Middle frontal gyrus (tissue), 1 donor: ENCODE results near the gene ABCC4.

Experiments
- DNase-seq: peaks from one replicate; pipeline ENCODE4 v3.0.0-alpha.2; 2015; ENCODE audit warnings: low spot score; ENCODE audit errors: extremely low spot score

The ABCC4 gene

DNA sequence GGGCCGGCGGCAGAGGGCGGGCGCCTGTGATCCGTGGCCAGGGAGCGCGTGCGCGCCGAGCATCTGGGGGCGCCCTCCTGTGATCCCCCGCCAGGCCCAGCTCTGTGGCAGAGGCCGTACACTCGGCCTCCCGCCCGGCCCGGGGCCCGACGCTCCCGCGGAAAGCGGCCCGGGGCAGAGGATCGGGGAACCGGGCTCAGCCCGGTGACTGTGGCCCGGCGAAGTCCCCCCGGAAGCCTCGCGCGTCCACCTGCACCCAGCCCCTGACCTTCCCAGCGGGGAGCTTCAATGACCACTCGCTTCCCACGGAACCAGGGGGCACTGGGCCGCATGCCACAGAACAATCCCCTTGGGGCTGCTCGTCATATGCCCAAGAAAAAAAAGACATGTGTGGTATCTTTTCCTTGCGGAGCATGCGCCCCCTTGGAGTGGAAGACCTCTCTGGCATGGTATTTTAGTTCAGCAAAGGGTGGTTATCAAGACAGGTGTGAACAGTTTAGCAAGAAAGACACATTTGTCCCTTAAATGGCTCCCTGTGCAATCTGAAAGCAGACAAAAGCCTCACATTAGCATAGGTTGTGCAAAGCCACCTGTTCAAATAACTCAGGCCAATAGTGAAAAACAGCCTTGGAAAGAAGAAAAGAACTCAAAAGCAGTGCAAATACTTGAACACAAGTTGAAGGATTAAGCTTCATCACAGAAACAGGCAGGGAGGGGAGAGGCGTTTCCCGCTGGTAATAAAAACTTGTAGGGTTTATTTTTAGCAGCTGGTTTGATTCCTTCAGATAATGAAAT is 298.0 kb downstream of the ABCC4 start:
- no peak for DNase-seq

DNA sequence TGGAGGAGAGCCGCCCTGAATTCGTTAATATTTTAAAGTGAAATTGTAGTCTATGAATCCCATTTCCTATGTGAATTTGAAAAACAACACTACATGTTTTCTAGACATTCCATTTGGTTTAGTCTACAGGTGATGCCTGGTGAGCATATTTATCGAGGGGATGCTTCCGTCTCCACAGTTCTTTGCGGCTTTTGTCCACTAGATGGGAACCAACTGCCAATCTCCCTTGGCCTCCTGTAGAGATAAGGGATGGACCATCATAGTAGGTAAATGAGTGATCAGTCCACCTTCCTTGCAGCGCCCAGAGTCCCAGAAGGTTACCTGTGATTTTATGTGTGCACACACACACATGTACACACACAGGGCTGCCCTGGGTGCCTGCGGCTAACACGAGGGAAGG is 299.1 kb downstream of the ABCC4 start:
- DNase-seq, result no peak

DNA sequence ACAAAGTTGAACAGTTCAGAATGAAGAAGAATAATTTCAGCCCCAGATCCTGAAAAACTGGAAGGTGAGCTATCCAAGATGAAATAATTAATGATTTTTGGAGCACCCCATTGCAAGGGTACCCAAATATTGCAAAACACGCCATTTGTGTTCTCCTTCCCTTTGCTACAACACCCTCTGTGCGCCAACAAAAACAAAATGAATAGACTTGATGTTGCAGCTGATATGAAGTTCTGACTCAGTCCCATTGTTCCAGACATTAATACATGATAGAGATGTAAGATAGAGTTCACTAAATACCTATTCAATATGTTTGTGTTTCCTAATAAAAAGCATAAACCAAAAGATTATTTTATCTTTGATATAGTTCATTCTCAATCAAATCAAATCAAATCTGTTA is 301.4 kb downstream of the ABCC4 start:
- DNase-seq, result no peak

DNA sequence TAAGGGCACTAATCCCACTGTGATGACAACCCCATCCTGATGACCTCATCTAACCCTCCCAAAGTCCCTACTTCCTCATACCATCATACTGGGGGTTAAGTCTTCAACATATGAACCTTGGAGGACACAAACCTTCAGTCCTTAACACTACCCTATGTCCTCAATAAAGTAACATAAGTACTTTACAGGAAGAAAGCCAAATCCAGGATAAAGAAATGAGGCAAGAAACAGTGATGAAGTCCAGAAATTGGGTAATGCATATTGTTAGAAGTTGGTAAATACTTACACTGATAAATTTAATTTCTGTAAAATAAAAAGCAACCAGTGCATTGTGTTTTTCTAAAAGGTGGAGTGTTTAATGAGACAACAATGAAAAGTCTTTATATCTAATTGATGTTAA is 304.1 kb downstream of the ABCC4 start:
- DNase-seq, result no peak

DNA sequence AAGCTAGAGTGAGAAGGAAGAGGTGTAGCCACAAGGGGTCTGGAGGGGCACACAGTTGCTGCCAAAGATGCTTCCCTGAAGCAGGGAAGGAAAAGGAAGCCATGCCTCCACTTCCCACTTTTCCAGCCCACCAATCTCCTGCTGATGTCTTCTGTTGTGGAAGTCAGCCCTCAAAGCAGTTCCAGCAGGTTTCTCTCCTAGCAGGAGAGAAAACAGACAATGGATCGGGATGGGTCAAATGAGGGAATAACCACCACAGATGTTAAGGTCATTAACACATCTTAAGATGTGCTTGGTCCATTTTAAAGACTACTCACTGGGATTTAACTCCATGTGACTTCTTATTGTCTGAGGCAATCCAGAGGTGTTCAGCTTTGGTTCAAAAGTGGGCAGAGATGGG is 304.8 kb downstream of the ABCC4 start:
- no peak for DNase-seq

DNA sequence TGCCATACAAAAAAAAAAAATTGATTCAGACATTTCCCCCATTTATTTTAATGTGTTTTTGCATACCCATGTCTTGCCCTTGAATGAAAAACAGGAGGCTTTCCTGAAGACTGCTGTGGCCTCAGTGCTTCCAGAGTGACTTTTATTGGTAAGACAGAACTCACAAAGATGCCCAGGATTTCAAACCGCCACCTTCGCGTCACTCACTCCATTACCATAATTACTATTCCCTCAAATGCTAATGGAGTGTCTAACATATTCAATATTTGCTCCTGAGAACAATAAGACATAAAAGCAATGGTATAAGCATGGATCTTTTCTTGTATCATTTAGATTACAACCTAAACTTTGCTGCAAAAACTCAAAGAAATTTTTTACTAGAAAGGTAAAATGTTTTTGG is 306.7 kb downstream of the ABCC4 start:
- no peak for DNase-seq

DNA sequence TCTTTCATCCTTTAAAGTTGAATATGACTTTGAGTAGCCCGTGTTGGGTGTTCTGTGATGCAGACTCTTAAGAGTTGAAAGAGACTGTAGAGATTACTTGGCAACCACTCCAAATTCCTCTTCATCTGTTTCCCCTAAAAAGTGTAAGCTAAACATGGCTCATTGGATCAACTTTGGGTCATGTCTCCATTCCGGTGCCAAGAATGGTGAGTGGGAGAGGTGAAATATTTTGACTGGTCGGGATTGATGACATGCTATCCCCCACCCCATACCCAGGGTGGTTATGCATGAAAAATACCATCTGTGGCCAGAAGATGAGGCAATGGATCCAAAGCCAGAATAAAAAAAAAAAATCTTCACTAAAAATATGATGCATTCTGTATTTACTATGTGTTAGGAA is 307.6 kb downstream of the ABCC4 start:
- DNase-seq, result no peak

DNA sequence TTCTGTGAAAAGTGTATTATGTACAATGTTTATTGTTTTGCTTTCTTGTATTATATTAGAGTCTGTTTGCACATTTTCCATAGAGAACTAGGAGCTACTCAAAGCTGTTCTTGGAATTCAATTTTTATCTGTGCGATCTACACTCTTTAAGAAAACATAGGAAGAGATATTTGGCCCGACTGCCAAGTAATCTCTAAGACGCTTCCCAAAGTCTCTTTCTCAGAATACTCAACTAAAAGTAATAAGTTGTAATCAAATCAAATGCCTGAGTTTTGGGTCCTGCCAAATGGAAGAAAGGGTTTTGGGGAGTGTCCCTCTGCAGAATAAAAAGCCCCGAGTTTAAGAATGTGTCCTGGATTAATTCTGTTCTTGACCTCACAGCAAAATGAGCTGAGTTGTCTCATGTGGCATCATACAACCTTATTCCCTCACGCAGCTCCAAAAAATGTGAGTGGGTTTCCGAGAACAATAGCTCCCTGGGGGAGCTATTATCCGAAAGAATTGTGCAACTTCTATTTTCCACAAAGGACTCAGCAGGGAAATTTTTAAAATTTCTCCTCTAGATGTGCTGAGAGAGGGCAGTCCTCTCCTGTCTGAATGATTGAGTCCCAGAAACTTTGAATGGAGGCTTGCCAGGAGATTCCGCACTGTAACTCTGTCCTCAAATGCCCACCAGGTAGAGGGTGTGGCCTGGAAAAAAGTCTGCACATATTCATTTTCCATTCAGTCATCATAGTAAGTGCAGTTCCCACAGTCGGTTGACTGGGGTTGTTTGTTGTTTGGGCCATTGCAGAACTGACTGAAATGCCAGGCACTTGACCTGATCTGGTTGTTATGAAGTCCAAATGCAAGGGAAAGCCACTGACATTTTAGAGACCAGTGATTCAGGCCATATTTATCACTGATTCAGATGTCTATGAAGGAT is 309.0 kb downstream of the ABCC4 start:
- no peak for DNase-seq

DNA sequence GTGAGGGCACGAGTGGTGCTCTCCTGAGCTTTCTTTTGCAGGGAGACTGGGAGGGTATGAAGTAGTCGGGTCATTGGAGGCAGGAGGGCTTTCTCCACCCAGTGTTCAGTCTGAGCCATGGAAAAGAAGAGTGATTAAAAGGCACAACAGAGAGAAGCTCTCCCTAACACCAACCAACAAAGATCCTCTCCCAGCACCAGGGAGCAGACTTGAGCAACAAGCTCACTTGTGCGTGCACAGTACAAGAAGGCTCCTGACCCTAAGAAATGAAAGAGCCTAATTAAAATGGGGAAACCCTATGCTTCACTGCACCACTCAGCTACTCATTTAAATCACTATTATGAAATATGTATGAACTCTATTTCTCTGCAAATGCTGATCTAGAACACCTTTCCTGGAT is 312.6 kb downstream of the ABCC4 start:
- no peak for DNase-seq

DNA sequence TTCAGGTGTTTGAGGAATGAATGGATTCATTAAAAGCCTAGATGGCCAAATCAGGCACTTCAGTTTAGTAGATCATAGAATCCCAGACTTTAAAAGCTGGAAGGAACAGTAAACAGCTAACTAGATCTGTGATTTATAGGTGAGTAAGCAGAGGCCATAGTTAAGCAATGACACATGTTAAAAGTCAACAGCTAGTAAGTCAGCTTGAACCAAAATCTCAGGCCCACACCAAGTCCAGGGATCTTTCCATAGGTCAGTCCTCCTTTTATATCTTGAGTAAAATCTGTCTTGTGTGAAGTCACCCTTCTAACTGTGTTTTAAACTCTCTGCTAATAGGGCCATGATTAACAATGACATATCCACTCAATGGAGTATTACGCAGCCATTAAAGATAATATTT is 313.4 kb downstream of the ABCC4 start:
- DNase-seq, result no peak

DNA sequence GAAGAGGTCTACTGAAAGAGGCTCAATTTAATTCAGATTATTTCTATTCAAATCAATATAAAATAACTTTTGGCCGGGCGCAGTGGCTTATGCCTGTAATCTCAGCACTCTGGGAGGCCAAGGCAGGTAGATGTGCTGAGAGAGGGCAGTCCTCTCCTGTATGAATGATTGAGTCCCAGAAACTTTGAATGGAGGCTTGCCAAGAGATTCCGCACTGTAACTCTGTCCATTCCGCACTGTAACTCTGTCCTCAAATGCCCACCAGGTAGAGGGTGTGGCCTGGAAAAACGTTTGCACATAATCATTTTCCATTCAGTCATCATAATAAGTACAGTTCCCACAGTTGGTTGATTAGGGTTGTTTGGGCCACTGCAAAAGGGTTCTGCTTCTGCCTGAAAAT is 314.2 kb downstream of the ABCC4 start:
- DNase-seq, result no peak

DNA sequence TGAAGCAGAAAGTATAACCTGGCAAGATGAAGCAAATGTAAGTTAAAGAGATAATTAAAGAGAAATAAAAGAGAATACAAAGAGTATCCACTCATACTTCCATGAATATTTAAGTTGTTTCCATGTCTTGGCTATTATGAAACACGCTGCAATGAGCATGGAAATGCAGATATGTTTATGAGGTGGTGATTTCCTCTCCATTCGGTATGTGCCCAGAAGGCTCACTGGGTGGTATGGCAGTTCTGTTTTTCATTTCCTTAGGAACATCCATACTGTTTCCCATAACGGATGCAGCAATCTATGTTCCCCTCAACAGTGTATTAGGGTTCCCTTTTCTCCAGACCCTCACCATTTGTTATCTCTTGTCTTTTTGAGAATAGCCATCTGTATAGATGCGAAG is 316.3 kb downstream of the ABCC4 start:
- no peak for DNase-seq

DNA sequence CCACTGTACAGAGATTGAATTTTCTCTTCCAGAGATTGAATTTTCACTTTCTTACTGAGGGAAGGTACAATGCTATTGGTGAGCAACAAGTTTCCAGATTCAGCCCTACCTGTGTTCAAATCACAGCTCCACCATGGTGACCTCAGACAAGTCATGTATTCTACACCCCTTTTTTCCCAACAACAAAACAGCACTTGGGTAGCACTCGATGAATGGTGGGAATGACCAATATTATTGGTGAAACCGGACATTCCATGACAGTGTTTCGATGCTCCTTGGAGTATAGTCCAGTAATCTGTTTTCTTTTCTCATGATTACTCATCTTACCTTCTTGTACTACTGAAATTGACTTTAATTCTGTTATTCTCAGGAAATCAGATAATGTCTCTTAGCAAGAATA is 322.7 kb downstream of the ABCC4 start:
- no peak for DNase-seq

DNA sequence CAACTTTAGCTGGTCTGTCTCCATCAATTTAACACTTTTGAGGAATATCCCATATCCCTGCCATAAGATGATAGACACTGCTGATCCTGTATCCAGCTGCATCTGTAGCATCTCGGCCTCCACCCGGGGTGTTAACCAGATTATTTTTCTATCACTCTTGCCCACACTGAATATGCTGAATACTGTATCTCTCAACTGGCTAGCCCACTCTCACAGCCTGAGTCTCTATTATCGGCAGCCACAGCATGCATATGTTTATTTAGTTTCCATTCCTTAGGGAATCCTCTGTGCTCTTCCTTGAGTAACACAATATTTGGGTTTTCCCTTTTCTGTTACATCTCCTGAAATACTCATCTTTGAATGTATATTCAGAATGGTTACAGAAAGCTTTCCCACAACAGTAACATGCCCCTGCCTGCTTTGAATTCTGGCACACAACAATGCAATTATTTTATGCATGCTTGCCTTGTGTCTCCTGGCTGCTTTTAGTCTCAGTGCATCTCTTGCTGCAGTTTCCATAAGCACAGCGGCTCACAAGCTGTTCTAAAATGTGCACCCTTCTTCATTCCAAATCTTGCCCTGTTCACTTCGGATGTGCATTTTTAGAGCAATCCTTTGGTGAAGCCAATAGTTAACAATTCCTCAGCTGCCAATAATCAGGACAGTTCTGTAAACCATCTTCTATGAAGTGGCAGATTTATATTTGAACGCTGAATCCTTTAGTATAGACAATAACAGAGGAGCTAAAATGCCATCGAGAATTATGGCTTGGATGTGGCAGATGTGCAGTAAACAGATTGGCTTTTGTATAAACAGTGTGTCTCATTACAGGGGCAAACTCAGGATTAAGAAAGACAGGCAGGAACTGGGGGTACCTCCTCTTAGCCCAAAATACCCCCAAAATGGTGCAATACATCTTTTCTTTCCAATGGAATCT is 327.0 kb downstream of the ABCC4 start:
- DNase-seq, result no peak

DNA sequence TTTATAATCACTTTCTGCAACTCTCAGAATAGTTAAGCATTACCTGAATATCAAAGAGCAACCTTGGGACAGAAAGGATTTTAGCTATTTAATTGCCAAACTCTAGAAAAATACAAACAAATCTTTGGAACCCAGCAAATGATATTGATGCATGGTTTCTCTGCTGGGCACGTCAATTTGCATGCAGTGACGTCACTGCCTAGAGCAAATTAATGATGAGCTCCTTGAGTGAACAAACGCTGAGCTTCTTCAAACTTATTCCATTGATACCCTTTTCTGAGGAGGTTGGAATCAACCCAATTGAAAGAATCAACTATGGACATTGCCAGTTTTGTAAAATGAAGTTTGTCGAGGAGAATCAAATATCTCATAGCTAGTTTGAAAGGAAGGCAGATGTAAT is 329.0 kb downstream of the ABCC4 start:
- DNase-seq, result no peak
